ENCODE data around the gene HIGD2A. TPM values are rescaled to one million over a fixed set of nuclear protein-coding genes. Genes with fewer than 3 reads are reported as not detected.

The HIGD2A gene
- polyA plus RNA-seq, 3 donors: 101 to 298 (median 260) TPM

DNA sequence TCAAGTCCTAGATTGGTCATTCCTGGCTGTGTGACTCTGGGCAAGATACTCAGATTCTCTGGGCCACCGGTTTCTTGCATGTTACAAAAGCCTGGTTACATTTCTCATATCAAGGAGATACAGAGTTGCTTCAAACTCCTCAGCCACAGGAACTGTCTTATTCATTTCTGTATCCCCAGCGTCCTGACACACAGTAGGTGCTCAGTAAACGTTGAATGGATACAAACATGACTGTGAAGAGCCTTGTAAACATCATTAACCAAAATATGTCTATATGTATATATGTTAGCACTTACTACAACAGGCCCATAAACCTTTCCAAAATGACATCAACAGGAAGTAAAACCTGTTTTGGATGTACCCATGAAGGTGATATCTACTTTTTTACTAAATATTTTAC, 26.2 kb downstream of the HIGD2A start:
- peaks cover 48% of the 10 kb centered on the region for H3K4me1 Mint-ChIP-seq

DNA sequence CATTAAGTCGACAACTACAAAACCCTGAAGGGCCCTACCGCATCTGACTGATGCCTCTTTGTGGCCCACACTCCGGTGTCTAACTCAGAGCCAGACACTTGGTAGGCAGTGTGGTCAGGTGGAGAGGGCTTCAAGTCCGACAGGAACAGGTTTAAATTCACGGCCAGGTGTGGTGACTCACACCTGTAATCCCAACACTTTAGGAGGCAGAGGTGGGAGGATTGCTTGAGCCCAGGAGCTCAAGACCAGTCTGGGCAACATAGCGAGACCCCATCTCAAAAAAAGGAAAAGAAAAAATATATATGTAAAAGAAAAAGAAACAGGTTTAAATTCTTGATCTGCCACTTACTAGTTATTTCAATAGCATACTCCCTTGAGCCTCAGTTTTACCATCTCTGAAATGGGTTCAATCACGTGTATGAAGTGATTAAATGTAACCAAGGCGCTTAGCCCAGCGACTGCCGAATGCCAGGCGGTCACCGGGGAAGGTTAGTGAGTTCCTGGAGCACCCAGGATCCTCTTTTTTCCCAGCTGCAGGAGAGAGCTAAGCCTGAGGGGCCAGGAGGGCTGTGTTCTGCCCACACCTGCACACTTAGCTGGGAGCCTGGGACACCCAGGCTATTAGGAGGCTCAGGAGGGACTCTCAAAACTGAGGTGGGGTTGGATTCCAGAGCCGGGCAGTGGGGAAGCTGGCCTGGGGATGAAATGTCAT, 26.8 kb downstream of the HIGD2A start:
- H3K36me3 Mint-ChIP-seq: peaks cover 11 to 20% of the 10 kb centered on the region in 2 donors
- peaks cover 2 to 5% (median 2%) of the 10 kb centered on the region in 3 donors for H3K27me3 Mint-ChIP-seq (ENCODE audit: low read depth in 3 of 3)
- TF ChIP-seq, protein P1, sequence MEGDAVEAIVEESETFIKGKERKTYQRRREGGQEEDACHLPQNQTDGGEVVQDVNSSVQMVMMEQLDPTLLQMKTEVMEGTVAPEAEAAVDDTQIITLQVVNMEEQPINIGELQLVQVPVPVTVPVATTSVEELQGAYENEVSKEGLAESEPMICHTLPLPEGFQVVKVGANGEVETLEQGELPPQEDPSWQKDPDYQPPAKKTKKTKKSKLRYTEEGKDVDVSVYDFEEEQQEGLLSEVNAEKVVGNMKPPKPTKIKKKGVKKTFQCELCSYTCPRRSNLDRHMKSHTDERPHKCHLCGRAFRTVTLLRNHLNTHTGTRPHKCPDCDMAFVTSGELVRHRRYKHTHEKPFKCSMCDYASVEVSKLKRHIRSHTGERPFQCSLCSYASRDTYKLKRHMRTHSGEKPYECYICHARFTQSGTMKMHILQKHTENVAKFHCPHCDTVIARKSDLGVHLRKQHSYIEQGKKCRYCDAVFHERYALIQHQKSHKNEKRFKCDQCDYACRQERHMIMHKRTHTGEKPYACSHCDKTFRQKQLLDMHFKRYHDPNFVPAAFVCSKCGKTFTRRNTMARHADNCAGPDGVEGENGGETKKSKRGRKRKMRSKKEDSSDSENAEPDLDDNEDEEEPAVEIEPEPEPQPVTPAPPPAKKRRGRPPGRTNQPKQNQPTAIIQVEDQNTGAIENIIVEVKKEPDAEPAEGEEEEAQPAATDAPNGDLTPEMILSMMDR (IDR thresholded peaks at IDR 0.05): no peak
- Histone ChIP-seq H3K9me3 (replicated peaks in 1 of 2; ENCODE audit: control insufficient read depth in 1 of 2, insufficient read depth in 1 of 2, low read length in 2 of 2) (no peaks in the 10 kb centered on the region), H3K4me3 (replicated peaks in 1 of 3; ENCODE audit: low read depth in 2 of 3, low read length in 3 of 3) (peak overlapping the region; percentile 65 to 92 (median 76)), H4K20me1 (ENCODE audit: insufficient read depth, low read length) (peaks cover 23% of the 10 kb centered on the region), H3K9ac (ENCODE audit: insufficient read depth, low read length, poor library complexity, severe bottlenecking) (peak overlapping the region; percentile 95), H2AFZ (ENCODE audit: insufficient read depth, low read depth, low read length, poor library complexity, severe bottlenecking) (peak overlapping the region; percentile 85), H3K4me2 (replicated peaks; ENCODE audit: extremely low read depth, low read length, poor library complexity, severe bottlenecking) (peak overlapping the region; percentile 85), H3K27me3 (ENCODE audit: control insufficient read depth in 2 of 2, insufficient read depth in 2 of 2, low read length in 2 of 2) (no peaks in the 10 kb centered on the region), H3K36me3 (replicated peaks in 1 of 2; ENCODE audit: control insufficient read depth in 1 of 2, insufficient read depth in 2 of 2, low read length in 2 of 2) (peaks cover 5 to 12% of the 10 kb centered on the region in 2 donors), H3K79me2 (ENCODE audit: insufficient read depth, low read length) (peaks cover 36% of the 10 kb centered on the region), H3K4me1 (ENCODE audit: control insufficient read depth in 1 of 2, insufficient read depth in 2 of 2, low read length in 2 of 2) (peaks cover 16 to 23% of the 10 kb centered on the region in 2 donors), H3K27ac (ENCODE audit: low read depth in 1 of 2, low read length in 2 of 2) (peak overlapping the region; percentile 20 to 85)
- no peak for DNase-seq
- H3K4me3 Mint-ChIP-seq: peak overlapping the region; percentile 79 to 87
- intact Hi-C loops (cut with micrococcal nuclease): loop anchor here (5.0 to 10.0 kb wide), 3 partner anchors 119 to 1719 kb away; partner anchors contain the start of genes RMND5B (in 1 of the 2) and RNF44 (in 1 of the 2)
- no peaks in the 10 kb centered on the region for H3K9me3 Mint-ChIP-seq
- peak overlapping the region; percentile 14 to 85 (median 63) for H3K27ac Mint-ChIP-seq
- H3K4me1 Mint-ChIP-seq: peaks cover 48% of the 10 kb centered on the region
- WGBS (ENCODE audit: insufficient coverage): 90% methylated on average over 6 of the region's 13 CpGs

More for the DNA sequence above, 26.2 kb downstream of the HIGD2A start:
- H2AFZ ChIP-seq (ENCODE audit: insufficient read depth, low read depth, low read length, poor library complexity, severe bottlenecking): no peak overlapping the region
- peaks cover 36% of the 10 kb centered on the region for H3K79me2 ChIP-seq (ENCODE audit: insufficient read depth, low read length)
- H4K20me1 ChIP-seq (ENCODE audit: insufficient read depth, low read length): peaks cover 24% of the 10 kb centered on the region
- peaks cover 10 to 18% of the 10 kb centered on the region in 2 donors for H3K36me3 ChIP-seq (replicated peaks in 1 of 2; ENCODE audit: control insufficient read depth in 1 of 2, insufficient read depth in 2 of 2, low read length in 2 of 2)
- no peaks in the 10 kb centered on the region for H3K9me3 Mint-ChIP-seq
- peaks cover 16 to 23% of the 10 kb centered on the region in 2 donors for H3K4me1 ChIP-seq (ENCODE audit: control insufficient read depth in 1 of 2, insufficient read depth in 2 of 2, low read length in 2 of 2)
- intact Hi-C loops (cut with micrococcal nuclease): loop anchor here (5.0 to 10.0 kb wide), 3 partner anchors 120 to 1720 kb away; partner anchors contain the start of genes RMND5B (in 1 of the 2) and RNF44 (in 1 of the 2)
- TF ChIP-seq, protein P1 (IDR thresholded peaks at IDR 0.05): no peak
- peak overlapping the region in 1 of 3 experiments; percentile 92 for H3K4me3 ChIP-seq (replicated peaks in 1 of 3; ENCODE audit: low read depth in 2 of 3, low read length in 3 of 3)
- H3K4me3 Mint-ChIP-seq: no peak overlapping the region
- H3K27me3 Mint-ChIP-seq (ENCODE audit: low read depth in 3 of 3): peaks cover 2 to 5% (median 2%) of the 10 kb centered on the region in 3 donors
- H3K27ac ChIP-seq (ENCODE audit: low read depth in 1 of 2, low read length in 2 of 2): no peak overlapping the region
- H3K27ac Mint-ChIP-seq: peak overlapping the region in 2 of 7 donors; percentile 58 to 68
- H3K36me3 Mint-ChIP-seq: peaks cover 18 to 24% of the 10 kb centered on the region in 2 donors
- no peak overlapping the region for H3K4me2 ChIP-seq (replicated peaks; ENCODE audit: extremely low read depth, low read length, poor library complexity, severe bottlenecking)
- H3K9ac ChIP-seq (ENCODE audit: insufficient read depth, low read length, poor library complexity, severe bottlenecking): no peak overlapping the region
- no CpG with 5 or more reads among the region's 3 CpGs for WGBS (ENCODE audit: insufficient coverage)
- DNase-seq: no peak
- no peaks in the 10 kb centered on the region for H3K9me3 ChIP-seq (replicated peaks in 1 of 2; ENCODE audit: control insufficient read depth in 1 of 2, insufficient read depth in 1 of 2, low read length in 2 of 2)
- H3K27me3 ChIP-seq (ENCODE audit: control insufficient read depth in 2 of 2, insufficient read depth in 2 of 2, low read length in 2 of 2): no peaks in the 10 kb centered on the region
